Neural progenitor cell (in vitro differentiated cells): Measurements from ENCODE around the gene ZDHHC7. TPM values are rescaled to one million over a fixed set of nuclear protein-coding genes. Genes with fewer than 3 reads are reported as not detected.

Experiments
- DNase-seq: peaks from one replicate; pipeline ENCODE4 v3.0.0-alpha.2; 2016; ENCODE audit warnings: low spot score
- H2AFZ ChIP-seq: fragments of 200-600 bp; sonication (generic); replicated peaks from 2 replicates; pipeline ENCODE4 v1.6.1; 2016; ENCODE audit warnings: antibody characterized with exemption
- H3F3A ChIP-seq: fragments of 200-600 bp; sonication (generic); 2 replicates; pipeline ENCODE4 v1.6.1; 2016; ENCODE audit warnings: antibody characterized with exemption, low read depth
- H3K27ac ChIP-seq: fragments of 200-600 bp; sonication (generic); 2 replicates; pipeline ENCODE4 v1.5.1; 2016; ENCODE audit warnings: mild to moderate bottlenecking
- H3K27me3 ChIP-seq: fragments of 200-600 bp; sonication (generic); 2 replicates; pipeline ENCODE4 v1.6.1; 2016; ENCODE audit warnings: mild to moderate bottlenecking, moderate library complexity
- H3K36me3 ChIP-seq: fragments of 200-600 bp; sonication (generic); 2 replicates; pipeline ENCODE4 v1.5.1; 2016
- H3K4me1 ChIP-seq: fragments of 200-600 bp; sonication (generic); 2 replicates; pipeline ENCODE4 v1.6.1; 2016; ENCODE audit warnings: mixed run types
- H3K4me2 ChIP-seq: fragments of 200-600 bp; sonication (generic); 2 replicates; pipeline ENCODE4 v1.6.1; 2016
- H3K4me3 ChIP-seq: fragments of 200-600 bp; sonication (generic); 2 replicates; pipeline ENCODE4 v1.5.1; 2016
- H3K79me2 ChIP-seq: fragments of 200-600 bp; sonication (generic); 2 replicates; pipeline ENCODE4 v1.6.1; 2016; ENCODE audit warnings: low read depth
- H3K9ac ChIP-seq: fragments of 200-600 bp; sonication (generic); 2 replicates; pipeline ENCODE4 v1.6.1; 2016
- H3K9me3 ChIP-seq: fragments of 200-600 bp; sonication (generic); 2 replicates; pipeline ENCODE4 v1.5.1; 2016; ENCODE audit warnings: low read depth
- H4K20me1 ChIP-seq: fragments of 200-600 bp; sonication (generic); 2 replicates; pipeline ENCODE4 v1.6.1; 2016; ENCODE audit warnings: low read depth
- H3K27ac Mint-ChIP-seq: 3 replicates; pipeline ENCODE4 v1.8.0; 2021; ENCODE audit warnings: mixed read lengths
- H3K27me3 Mint-ChIP-seq: 2 replicates; pipeline ENCODE4 v1.8.0; 2022; ENCODE audit warnings: low read depth, mild to moderate bottlenecking, inconsistent platforms, moderate library complexity, mixed read lengths; ENCODE audit not compliant: insufficient read depth
- H3K36me3 Mint-ChIP-seq: 3 replicates; pipeline ENCODE4 v1.8.0; 2021; ENCODE audit warnings: mixed read lengths
- H3K4me1 Mint-ChIP-seq: 3 replicates; pipeline ENCODE4 v1.8.0; 2021; ENCODE audit warnings: mixed read lengths
- H3K4me3 Mint-ChIP-seq: 3 replicates; pipeline ENCODE4 v1.8.0; 2021; ENCODE audit warnings: mild to moderate bottlenecking, moderate library complexity, mixed read lengths
- H3K9me3 Mint-ChIP-seq: 3 replicates; pipeline ENCODE4 v1.8.0; 2020; ENCODE audit warnings: mixed read lengths
- CTCF ChIP-seq: fragments of 200-600 bp; sonication (generic); IDR thresholded peaks from 2 replicates; pipeline ENCODE4 v1.5.1; 2017; ENCODE audit warnings: antibody characterized with exemption, mild to moderate bottlenecking
- EZH2 ChIP-seq: fragments of 200-600 bp; sonication (generic); IDR thresholded peaks from 2 replicates; pipeline ENCODE4 v1.6.1; 2017; ENCODE audit warnings: antibody characterized with exemption, mild to moderate bottlenecking, moderate library complexity
- EZH2phosphoT487 ChIP-seq: fragments of 200-600 bp; sonication (generic); IDR thresholded peaks from 2 replicates; pipeline ENCODE4 v1.6.1; 2017; ENCODE audit warnings: antibody characterized with exemption
- total RNA-seq: library from RNA; depleted of rRNA; stranded (reverse); fragments of >200 nt; gene quantifications from 2 replicates; pipeline ENCODE4 v1.2.3, GENCODE V29; 2015; ENCODE audit warnings: low replicate concordance

The ZDHHC7 gene
- total RNA-seq, 1 donor from 2014 or later, result 57.0 TPM

GRCh38 chr16:85017151-85017550, 5.8 kb upstream of the ZDHHC7 start:
- Mint-ChIP-seq H3K27me3 (peaks cover 4% of the 10 kb centered on the region), H3K9me3 (no peaks in the 10 kb centered on the region)

GRCh38 chr16:85015481-85016187, 4.3 kb upstream of the ZDHHC7 start:
- H3K4me1 Mint-ChIP-seq, result peaks cover 7% of the 10 kb centered on the region
- Histone ChIP-seq H3F3A (peaks cover 9% of the 10 kb centered on the region), H3K36me3 (no peaks in the 10 kb centered on the region), H3K27me3 (peaks cover 24% of the 10 kb centered on the region), H3K9me3 (no peaks in the 10 kb centered on the region), H3K4me3 (no peak overlapping the region), H3K79me2 (peaks cover 4% of the 10 kb centered on the region), H3K4me1 (no peaks in the 10 kb centered on the region), H2AFZ (no peak overlapping the region), H3K27ac (no peak overlapping the region), H4K20me1 (peaks cover 4% of the 10 kb centered on the region), H3K4me2 (no peak overlapping the region), H3K9ac (no peak overlapping the region)
- no peak overlapping the region for H3K27ac Mint-ChIP-seq
- peaks cover 6% of the 10 kb centered on the region for H3K27me3 Mint-ChIP-seq
- TF ChIP-seq CTCF (no peak), EZH2 (no peak), EZH2phosphoT487 (no peak)
- H3K36me3 Mint-ChIP-seq, result no peaks in the 10 kb centered on the region
- no peak for DNase-seq
- no peaks in the 10 kb centered on the region for H3K9me3 Mint-ChIP-seq
- no peak overlapping the region for H3K4me3 Mint-ChIP-seq

More at GRCh38 chr16:85017151-85017550, 5.8 kb upstream of the ZDHHC7 start:
- H3K9me3 ChIP-seq, result no peaks in the 10 kb centered on the region
- no peak overlapping the region for H3K9ac ChIP-seq
- no peaks in the 10 kb centered on the region for H4K20me1 ChIP-seq
- no peaks in the 10 kb centered on the region for H3K4me1 ChIP-seq
- no peak overlapping the region for H3K4me3 ChIP-seq
- no peak overlapping the region for H3K4me2 ChIP-seq
- peaks cover 2% of the 10 kb centered on the region for H3F3A ChIP-seq
- H2AFZ ChIP-seq, result no peak overlapping the region
- H3K4me3 Mint-ChIP-seq, result no peak overlapping the region
- H3K79me2 ChIP-seq, result no peaks in the 10 kb centered on the region
- TF ChIP-seq EZH2 (no peak), EZH2phosphoT487 (no peak), CTCF (no peak)
- no peaks in the 10 kb centered on the region for H3K36me3 ChIP-seq
- H3K27ac ChIP-seq, result no peak overlapping the region
- no peaks in the 10 kb centered on the region for H3K36me3 Mint-ChIP-seq
- DNase-seq, result no peak
- H3K4me1 Mint-ChIP-seq, result peaks cover 3% of the 10 kb centered on the region
- H3K27me3 ChIP-seq, result peaks cover 24% of the 10 kb centered on the region
- H3K27ac Mint-ChIP-seq, result no peak overlapping the region

- no peaks in the 10 kb centered on the region for H3K9me3 ChIP-seq
- Mint-ChIP-seq H3K27ac (no peak overlapping the region), H3K27me3 (peaks cover 6% of the 10 kb centered on the region), H3K4me3 (no peak overlapping the region), H3K4me1 (peaks cover 16% of the 10 kb centered on the region), H3K9me3 (no peaks in the 10 kb centered on the region), H3K36me3 (no peaks in the 10 kb centered on the region)
- no peak for TF ChIP-seq EZH2phosphoT487
- TF ChIP-seq EZH2, result no peak
- no peak for TF ChIP-seq CTCF
- no peak overlapping the region for H3K4me2 ChIP-seq
- no peak for DNase-seq
- H3K4me3 ChIP-seq, result no peak overlapping the region
- H3K27ac ChIP-seq, result no peak overlapping the region
- peaks cover 16% of the 10 kb centered on the region for H4K20me1 ChIP-seq
- peaks cover 6% of the 10 kb centered on the region for H3K4me1 ChIP-seq
- H3F3A ChIP-seq, result peaks cover 9% of the 10 kb centered on the region
- H3K9ac ChIP-seq, result no peak overlapping the region
- H3K27me3 ChIP-seq, result peaks cover 20% of the 10 kb centered on the region
- no peaks in the 10 kb centered on the region for H3K36me3 ChIP-seq
- no peak overlapping the region for H2AFZ ChIP-seq
- H3K79me2 ChIP-seq, result peaks cover 17% of the 10 kb centered on the region
These were observed 3.0 kb upstream of the ZDHHC7 start for GRCh38 chr16:85014311-85014710.
